Trophoblast cell (in vitro differentiated cells and primary cell): Measurements from ENCODE around the gene TESK2.

ENCODE experiments used
- DNase-seq, 2 donors: peaks; one replicate each; pipeline ENCODE4 v3.0.0-alpha.2; 2016
- H2AFZ ChIP-seq: 2 replicates; pipeline ENCODE4 v1.6.1; 2013; ENCODE audit warnings: low read length, moderate library complexity, mild to moderate bottlenecking; ENCODE audit not compliant: insufficient read depth, poor library complexity
- H2AK5ac ChIP-seq: 2 replicates; pipeline ENCODE4 v1.6.1; 2013; ENCODE audit warnings: mild to moderate bottlenecking, low read length
- H2BK120ac ChIP-seq: 2 replicates; pipeline ENCODE4 v1.6.1; 2013; ENCODE audit warnings: low read length, mild to moderate bottlenecking, moderate library complexity; ENCODE audit not compliant: insufficient read depth, poor library complexity
- H2BK12ac ChIP-seq: 2 replicates; pipeline ENCODE4 v1.6.1; 2013; ENCODE audit warnings: mild to moderate bottlenecking, low read length, moderate library complexity
- H2BK5ac ChIP-seq: 2 replicates; pipeline ENCODE4 v1.6.1; 2013; ENCODE audit warnings: low read length, low read depth, moderate library complexity, mild to moderate bottlenecking; ENCODE audit not compliant: poor library complexity
- H3K14ac ChIP-seq: 2 replicates; pipeline ENCODE4 v1.6.1; 2013; ENCODE audit warnings: mild to moderate bottlenecking, low read length
- H3K18ac ChIP-seq: 2 replicates; pipeline ENCODE4 v1.6.1; 2013; ENCODE audit warnings: mild to moderate bottlenecking, low read length
- H3K23ac ChIP-seq: 2 replicates; pipeline ENCODE4 v1.6.1; 2013; ENCODE audit warnings: low read length
- H3K27ac ChIP-seq: 2 replicates; pipeline ENCODE4 v1.5.1; 2013; ENCODE audit warnings: low read depth, mild to moderate bottlenecking, inconsistent platforms, low read length, moderate library complexity
- H3K27me3 ChIP-seq: 2 replicates; pipeline ENCODE4 v1.6.1; 2013; ENCODE audit warnings: inconsistent platforms, mild to moderate bottlenecking, low read length, moderate library complexity; ENCODE audit not compliant: insufficient read depth
- H3K36me3 ChIP-seq, 2 experiments: 1 replicate in 1 of 2; 2 replicates in 1 of 2; pipeline ENCODE4 v1.6.1; 2013; ENCODE audit warnings: low read length in 2 of 2, mild to moderate bottlenecking in 2 of 2, moderate library complexity in 1 of 2; ENCODE audit not compliant: insufficient read depth in 2 of 2, control insufficient read depth in 1 of 2
- H3K4ac ChIP-seq: 2 replicates; pipeline ENCODE4 v1.6.1; 2013; ENCODE audit warnings: low read depth, mild to moderate bottlenecking, low read length, moderate library complexity
- H3K4me1 ChIP-seq, 2 experiments: 1 replicate in 1 of 2; 2 replicates in 1 of 2; pipeline ENCODE4 v1.6.1; 2013; ENCODE audit warnings: low read length in 2 of 2, mild to moderate bottlenecking in 2 of 2, moderate library complexity in 1 of 2; ENCODE audit not compliant: insufficient read depth in 2 of 2, control insufficient read depth in 1 of 2
- H3K4me2 ChIP-seq: 2 replicates; pipeline ENCODE4 v1.6.1; 2013; ENCODE audit warnings: inconsistent platforms, mild to moderate bottlenecking, low read length, moderate library complexity
- H3K4me3 ChIP-seq: 2 replicates; pipeline ENCODE4 v1.5.1; 2013; ENCODE audit warnings: mild to moderate bottlenecking, low read depth, low read length, inconsistent platforms
- H3K79me1 ChIP-seq: one replicate; pipeline ENCODE4 v1.6.1; 2013; ENCODE audit warnings: low read length
- H3K79me2 ChIP-seq: 2 replicates; pipeline ENCODE4 v1.6.1; 2013; ENCODE audit warnings: low read length, mild to moderate bottlenecking; ENCODE audit not compliant: control insufficient read depth, insufficient read depth, poor library complexity
- H3K9ac ChIP-seq: 2 replicates; pipeline ENCODE4 v1.6.1; 2013; ENCODE audit warnings: mild to moderate bottlenecking, low read length
- H3K9me3 ChIP-seq: 2 replicates; pipeline ENCODE4 v1.6.1; 2013; ENCODE audit warnings: low read depth, mild to moderate bottlenecking, control low read depth, inconsistent platforms, low read length; ENCODE audit not compliant: insufficient read depth
- H4K12ac ChIP-seq: 2 replicates; pipeline ENCODE4 v1.6.1; 2013; ENCODE audit warnings: low read depth, mild to moderate bottlenecking, low read length, moderate library complexity
- H4K8ac ChIP-seq: 2 replicates; pipeline ENCODE4 v1.6.1; 2013; ENCODE audit warnings: low read depth, mild to moderate bottlenecking, low read length, moderate library complexity
- H4K91ac ChIP-seq: one replicate; pipeline ENCODE4 v1.6.1; 2013; ENCODE audit warnings: low read depth, mild to moderate bottlenecking, low read length, moderate library complexity
- WGBS: extraction: QIAGEN DNeasy Blood & Tissue Kit; methylation state at CpG from one replicate; pipeline ENCODE4 v1.1.7; 2013; ENCODE audit warnings: missing lambda C conversion rate; ENCODE audit not compliant: insufficient read length, insufficient coverage; ENCODE audit errors: extremely low coverage; 5-methylcytosine and 5-hydroxymethylcytosine counted together

TESK2 gene

GRCh38 chr1:45351508-45351907 lies 139.5 kb downstream of the TESK2 start:
- Histone ChIP-seq H3K4ac (no peak overlapping the region), H3K9me3 (no peaks in the 10 kb centered on the region), H3K79me2 (no peaks in the 10 kb centered on the region), H2AK5ac (no peak overlapping the region), H3K4me1 (peaks cover 15 to 23% of the 10 kb centered on the region in 2 experiments), H3K36me3 (no peaks in the 10 kb centered on the region), H2BK12ac (no peak overlapping the region), H3K23ac (no peak overlapping the region), H4K91ac (no peak overlapping the region), H3K14ac (no peak overlapping the region), H2AFZ (no peak overlapping the region), H3K18ac (no peak overlapping the region), H4K12ac (no peak overlapping the region), H4K8ac (no peak overlapping the region), H3K4me3 (no peak overlapping the region), H3K27me3 (no peaks in the 10 kb centered on the region), H3K27ac (no peak overlapping the region), H3K79me1 (no peaks in the 10 kb centered on the region), H3K9ac (no peak overlapping the region), H3K4me2 (no peak overlapping the region), H2BK5ac (no peak overlapping the region), H2BK120ac (no peak overlapping the region)
- WGBS: no CpG with 5 or more reads among the region's 5 CpGs
- DNase-seq: no peak

- Histone ChIP-seq H2AK5ac (no peak overlapping the region), H3K27me3 (no peaks in the 10 kb centered on the region), H3K79me2 (no peaks in the 10 kb centered on the region), H3K27ac (peak overlapping the region; percentile 18), H3K4me1 (peaks cover 15 to 21% of the 10 kb centered on the region in 2 experiments), H4K12ac (no peak overlapping the region), H3K4me3 (no peak overlapping the region), H2AFZ (no peak overlapping the region), H3K79me1 (no peaks in the 10 kb centered on the region), H2BK5ac (no peak overlapping the region), H3K9me3 (no peaks in the 10 kb centered on the region), H2BK12ac (no peak overlapping the region), H3K14ac (no peak overlapping the region), H3K23ac (no peak overlapping the region), H2BK120ac (no peak overlapping the region), H3K36me3 (peaks cover 8 to 9% of the 10 kb centered on the region in 2 experiments), H3K4me2 (no peak overlapping the region), H3K4ac (no peak overlapping the region), H3K9ac (no peak overlapping the region), H3K18ac (no peak overlapping the region), H4K91ac (no peak overlapping the region), H4K8ac (no peak overlapping the region)
- WGBS: no CpG with 5 or more reads among the region's 3 CpGs
- peak; percentile 10 to 42 for DNase-seq
These were observed 141.8 kb downstream of the TESK2 start for GRCh38 chr1:45348966-45349677.

DNA sequence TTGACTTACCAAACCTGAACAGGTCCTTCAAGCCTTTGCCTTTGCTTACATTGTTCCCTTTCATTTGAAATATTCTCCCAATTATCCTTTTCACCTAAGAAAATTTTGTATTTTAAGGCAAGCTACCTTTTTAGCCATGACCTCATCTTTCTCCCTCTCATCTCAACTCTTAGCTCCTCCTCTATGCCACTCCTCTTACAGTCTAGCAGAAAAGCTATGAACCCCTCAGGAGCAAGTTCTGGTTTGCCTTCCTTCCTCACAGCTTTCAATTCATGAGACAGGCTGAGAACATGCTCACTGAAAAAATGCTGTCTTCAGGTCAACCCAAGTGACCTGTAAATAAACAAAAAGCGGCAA lies 142.4 kb downstream of the TESK2 start:
- Histone ChIP-seq H2BK120ac (no peak overlapping the region), H3K4me3 (no peak overlapping the region), H3K9me3 (no peaks in the 10 kb centered on the region), H3K27ac (peak overlapping the region; percentile 26), H2AK5ac (no peak overlapping the region), H3K23ac (no peak overlapping the region), H2AFZ (no peak overlapping the region), H3K14ac (no peak overlapping the region), H2BK5ac (no peak overlapping the region), H4K12ac (no peak overlapping the region), H2BK12ac (no peak overlapping the region), H3K9ac (no peak overlapping the region), H3K36me3 (peaks cover 9 to 10% of the 10 kb centered on the region in 2 experiments), H3K18ac (no peak overlapping the region), H4K8ac (no peak overlapping the region), H3K79me2 (no peaks in the 10 kb centered on the region), H3K79me1 (no peaks in the 10 kb centered on the region), H3K27me3 (no peaks in the 10 kb centered on the region), H4K91ac (no peak overlapping the region), H3K4me1 (peaks cover 15 to 21% of the 10 kb centered on the region in 2 experiments), H3K4ac (no peak overlapping the region), H3K4me2 (peak overlapping the region; percentile 16)
- DNase-seq: no peak
- no CpG with 5 or more reads among the region's 1 CpG for WGBS

GRCh38 chr1:45348020-45348419 lies 142.9 kb downstream of the TESK2 start:
- Histone ChIP-seq H3K36me3 (peaks cover 14 to 16% of the 10 kb centered on the region in 2 experiments), H2AK5ac (no peak overlapping the region), H3K27me3 (no peaks in the 10 kb centered on the region), H3K79me1 (no peaks in the 10 kb centered on the region), H2BK120ac (no peak overlapping the region), H3K9ac (no peak overlapping the region), H3K4me2 (peak overlapping the region; percentile 16), H3K23ac (no peak overlapping the region), H2AFZ (no peak overlapping the region), H3K4me1 (peaks cover 15 to 21% of the 10 kb centered on the region in 2 experiments), H3K79me2 (no peaks in the 10 kb centered on the region), H2BK12ac (no peak overlapping the region), H3K4ac (no peak overlapping the region), H3K18ac (peak overlapping the region; percentile 7), H4K8ac (no peak overlapping the region), H3K27ac (peak overlapping the region; percentile 26), H3K9me3 (no peaks in the 10 kb centered on the region), H3K14ac (no peak overlapping the region), H4K12ac (no peak overlapping the region), H4K91ac (peak overlapping the region; percentile 1), H3K4me3 (no peak overlapping the region), H2BK5ac (no peak overlapping the region)
- peak in 1 of 2 donors; percentile 64 for DNase-seq
- no CpG with 5 or more reads among the region's 2 CpGs for WGBS
